ENCODE data around the gene KCNJ15. TPM values are rescaled to one million over a fixed set of nuclear protein-coding genes. Genes with fewer than 3 reads are reported as not detected.

The KCNJ15 gene
- total RNA-seq, 4 donors from 2014 or later = 5.8 TPM; not detected in 3

DNA sequence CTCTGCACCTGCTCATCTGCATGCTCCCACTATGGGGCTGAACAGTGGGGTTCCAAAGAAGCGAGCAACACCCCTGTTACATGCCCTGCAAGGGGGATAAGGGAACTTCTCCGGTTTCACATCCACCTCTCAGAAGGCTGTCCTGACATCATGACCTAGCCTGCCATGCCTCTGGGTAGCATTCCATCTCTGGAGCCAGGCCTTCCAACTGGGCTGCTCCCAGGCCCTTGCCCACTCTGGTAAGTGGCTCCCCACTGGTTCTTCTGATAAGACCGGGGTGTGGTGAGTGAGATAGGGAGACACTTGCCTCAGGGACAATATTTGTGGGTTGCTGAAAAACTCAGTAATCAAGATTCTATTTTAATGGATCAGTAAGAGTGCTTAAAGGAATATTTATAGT lies 57.8 kb downstream of the KCNJ15 start:
- no peak overlapping the region for H3K27ac ChIP-seq
- no peaks in the 10 kb centered on the region for H3K36me3 ChIP-seq
- no peak for TF ChIP-seq POLR2A (IDR thresholded peaks at IDR 0.05)
- TF ChIP-seq, protein P1, sequence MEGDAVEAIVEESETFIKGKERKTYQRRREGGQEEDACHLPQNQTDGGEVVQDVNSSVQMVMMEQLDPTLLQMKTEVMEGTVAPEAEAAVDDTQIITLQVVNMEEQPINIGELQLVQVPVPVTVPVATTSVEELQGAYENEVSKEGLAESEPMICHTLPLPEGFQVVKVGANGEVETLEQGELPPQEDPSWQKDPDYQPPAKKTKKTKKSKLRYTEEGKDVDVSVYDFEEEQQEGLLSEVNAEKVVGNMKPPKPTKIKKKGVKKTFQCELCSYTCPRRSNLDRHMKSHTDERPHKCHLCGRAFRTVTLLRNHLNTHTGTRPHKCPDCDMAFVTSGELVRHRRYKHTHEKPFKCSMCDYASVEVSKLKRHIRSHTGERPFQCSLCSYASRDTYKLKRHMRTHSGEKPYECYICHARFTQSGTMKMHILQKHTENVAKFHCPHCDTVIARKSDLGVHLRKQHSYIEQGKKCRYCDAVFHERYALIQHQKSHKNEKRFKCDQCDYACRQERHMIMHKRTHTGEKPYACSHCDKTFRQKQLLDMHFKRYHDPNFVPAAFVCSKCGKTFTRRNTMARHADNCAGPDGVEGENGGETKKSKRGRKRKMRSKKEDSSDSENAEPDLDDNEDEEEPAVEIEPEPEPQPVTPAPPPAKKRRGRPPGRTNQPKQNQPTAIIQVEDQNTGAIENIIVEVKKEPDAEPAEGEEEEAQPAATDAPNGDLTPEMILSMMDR (IDR thresholded peaks at IDR 0.05) = no peak
- H3K27me3 ChIP-seq = no peaks in the 10 kb centered on the region
- no peaks in the 10 kb centered on the region for H3K4me1 ChIP-seq
- no peak for DNase-seq
- no peak overlapping the region for H3K4me3 ChIP-seq
- peaks cover 0 to 3% (median 0%) of the 10 kb centered on the region in 4 donors for H3K9me3 ChIP-seq

DNA sequence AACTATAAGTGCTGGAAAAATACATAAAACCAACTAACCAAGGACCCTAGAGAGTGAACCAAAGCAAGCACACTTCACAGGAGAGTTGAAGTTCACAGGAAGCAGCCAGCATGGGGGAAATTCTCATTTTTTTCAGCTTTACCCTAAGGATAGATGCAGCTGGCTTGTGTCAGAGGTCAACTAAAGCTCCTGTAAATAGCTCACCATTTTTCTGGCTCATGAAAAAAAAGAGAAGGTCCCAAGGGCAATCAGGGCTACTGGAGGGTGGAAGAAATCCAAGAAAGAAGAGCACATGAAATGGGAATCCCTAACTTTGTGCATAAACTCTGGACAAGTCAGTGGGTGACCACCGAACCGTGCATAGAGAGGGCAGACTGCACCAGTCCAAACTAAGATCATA lies 58.3 kb downstream of the KCNJ15 start:
- no peak overlapping the region for H3K27ac ChIP-seq
- H3K4me3 ChIP-seq = no peak overlapping the region
- no peaks in the 10 kb centered on the region for H3K4me1 ChIP-seq
- H3K27me3 ChIP-seq = no peaks in the 10 kb centered on the region
- no peak for DNase-seq
- H3K9me3 ChIP-seq = peaks cover 0 to under 1% (median 0%) of the 10 kb centered on the region in 4 donors
- TF ChIP-seq, protein P1 (IDR thresholded peaks at IDR 0.05) = no peak
- no peak for TF ChIP-seq POLR2A (IDR thresholded peaks at IDR 0.05)
- no peaks in the 10 kb centered on the region for H3K36me3 ChIP-seq

DNA sequence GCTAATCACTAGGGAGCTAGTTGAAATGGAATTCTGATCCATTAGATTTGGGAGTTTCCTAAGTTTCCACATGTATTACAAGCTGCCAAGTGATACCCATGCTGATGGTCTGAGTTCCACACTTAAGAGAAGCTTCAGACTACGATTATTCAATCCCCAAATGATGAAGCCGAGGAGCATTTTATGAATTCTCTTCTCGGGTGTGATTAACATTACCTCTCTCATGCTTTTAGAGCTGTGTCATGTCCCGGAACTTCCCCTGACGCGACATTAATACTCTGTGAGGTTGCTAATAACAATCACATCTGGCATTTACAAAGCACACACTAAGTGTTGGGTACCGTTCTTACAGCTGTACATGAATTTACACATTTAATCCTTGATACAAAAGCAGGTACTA lies 63.0 kb downstream of the KCNJ15 start:
- H3K36me3 ChIP-seq = no peaks in the 10 kb centered on the region
- TF ChIP-seq, protein P1 (IDR thresholded peaks at IDR 0.05) = no peak
- TF ChIP-seq POLR2A (IDR thresholded peaks at IDR 0.05) = no peak
- H3K4me3 ChIP-seq = no peak overlapping the region
- H3K27me3 ChIP-seq = no peaks in the 10 kb centered on the region
- no peaks in the 10 kb centered on the region for H3K4me1 ChIP-seq
- no peaks in the 10 kb centered on the region for H3K9me3 ChIP-seq
- no peak for DNase-seq
- no peak overlapping the region for H3K27ac ChIP-seq

DNA sequence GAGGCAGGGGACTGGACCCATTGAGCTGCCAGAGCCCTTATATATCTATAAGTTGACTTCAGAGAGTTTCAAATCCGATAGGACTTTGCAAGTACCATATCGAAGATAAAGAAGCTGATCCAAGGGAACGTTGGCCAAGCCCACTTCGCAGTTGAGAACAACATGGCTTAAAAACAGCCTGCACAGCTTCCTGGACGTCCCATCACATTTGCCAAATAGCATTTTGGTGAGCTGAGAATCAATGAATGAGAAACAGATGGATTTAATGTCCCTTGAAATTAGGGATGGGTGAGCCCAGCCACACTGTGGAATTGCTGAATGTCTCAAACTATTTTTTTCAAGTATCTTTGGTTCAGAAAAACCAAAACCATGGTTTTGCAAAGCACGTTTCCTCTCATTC lies 64.8 kb downstream of the KCNJ15 start:
- H3K36me3 ChIP-seq = no peaks in the 10 kb centered on the region
- no peaks in the 10 kb centered on the region for H3K27me3 ChIP-seq
- H3K4me1 ChIP-seq = no peaks in the 10 kb centered on the region
- H3K27ac ChIP-seq = no peak overlapping the region
- no peak for DNase-seq
- TF ChIP-seq, protein P1 (IDR thresholded peaks at IDR 0.05) = no peak
- TF ChIP-seq POLR2A (IDR thresholded peaks at IDR 0.05) = no peak
- no peak overlapping the region for H3K4me3 ChIP-seq
- no peaks in the 10 kb centered on the region for H3K9me3 ChIP-seq

DNA sequence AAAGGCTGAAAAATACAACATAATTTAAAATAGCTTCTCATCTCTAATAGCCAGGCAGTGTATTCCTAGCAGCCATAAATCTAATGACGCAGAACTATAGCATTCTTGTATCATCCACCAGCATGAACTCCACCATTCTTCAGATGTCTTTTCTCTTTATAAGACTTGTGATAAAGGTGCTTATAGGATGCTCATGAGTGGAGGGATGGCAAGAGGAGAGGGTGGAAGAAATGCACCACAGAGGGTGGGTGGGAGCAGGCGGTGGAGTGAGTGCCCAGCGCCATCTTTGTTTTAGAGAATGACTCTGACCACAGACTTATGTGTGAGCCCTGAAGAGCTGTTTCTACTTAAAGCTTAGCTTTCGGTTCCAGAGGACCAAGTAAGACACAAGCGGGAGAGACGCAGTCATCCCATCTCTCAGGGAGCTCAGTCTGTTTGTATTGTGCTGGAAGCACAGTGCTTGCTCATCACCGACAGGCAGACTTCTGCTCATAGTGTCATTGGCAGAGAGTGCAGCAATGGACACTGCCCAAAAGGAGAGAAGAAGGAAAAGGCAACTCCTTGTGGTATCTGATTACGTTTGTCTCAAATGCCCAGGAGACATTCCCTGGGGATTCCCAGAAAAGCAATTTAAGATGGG lies 65.6 kb downstream of the KCNJ15 start:
- Histone ChIP-seq H3K27ac (no peak overlapping the region), H3K27me3 (no peaks in the 10 kb centered on the region), H3K9me3 (no peaks in the 10 kb centered on the region), H3K36me3 (no peaks in the 10 kb centered on the region), H3K4me1 (no peaks in the 10 kb centered on the region), H3K4me3 (no peak overlapping the region)
- no peak for DNase-seq
- TF ChIP-seq POLR2A (IDR thresholded peaks at IDR 0.05) = no peak
- TF ChIP-seq, protein P1 (IDR thresholded peaks at IDR 0.05) = no peak

Measured in Peyer's patch (tissue), 4 donors.